NCI-H526 treated with DMSO at 0.1 percent for 48 hours (cell line): ENCODE data around the gene TEKT5.
"Not testable (repeated sequence)": the region's sequence is repeated elsewhere in the genome, so short reads cannot be mapped to it uniquely, and the experiment has no call there.

Experiments used
- DNase-seq: peaks from one replicate; lab custom pipeline; 2025; lab: John Stamatoyannopoulos, UW

Gene TEKT5

GRCh38 chr16:10694830-10695229, at the start of gene TEKT5:
TEKT5 (minus strand) TSS chr16:10694930; CDS start chr16:10694873, 57 bp downstream.
- no peak for DNase-seq

GRCh38 chr16:10743610-10744369, 49.1 kb upstream of the TEKT5 start, which contains the start of gene NUBP1:
NUBP1 (plus strand) TSS chr16:10743842; CDS start chr16:10743864, 22 bp downstream.
- DNase-seq = peak; percentile 98

GRCh38 chr16:10743227-10743609, 48.5 kb upstream of the TEKT5 start:
- no peak for DNase-seq

GRCh38 chr16:10741844-10742243, 47.1 kb upstream of the TEKT5 start:
- no peak for DNase-seq

- not testable (repeated sequence) for DNase-seq
Measured at GRCh38 chr16:10741249-10741648, 46.5 kb upstream of the TEKT5 start.

GRCh38 chr16:10740845-10741208, 46.1 kb upstream of the TEKT5 start:
- no peak for DNase-seq

GRCh38 chr16:10740000-10740844, 45.5 kb upstream of the TEKT5 start:
- no peak for DNase-seq

GRCh38 chr16:10738231-10739077, 43.7 kb upstream of the TEKT5 start:
- DNase-seq = no peak

GRCh38 chr16:10737068-10737625, 42.4 kb upstream of the TEKT5 start:
- peak; percentile 73 for DNase-seq

- DNase-seq = no peak
Measured at GRCh38 chr16:10731790-10732189, 37.1 kb upstream of the TEKT5 start.

GRCh38 chr16:10729104-10730048, 34.6 kb upstream of the TEKT5 start:
- no peak for DNase-seq

GRCh38 chr16:10728003-10728887, 33.5 kb upstream of the TEKT5 start:
- DNase-seq = no peak

GRCh38 chr16:10708969-10709368, 14.2 kb upstream of the TEKT5 start:
- no peak for DNase-seq

- no peak for DNase-seq
Measured at GRCh38 chr16:10699756-10700155, 5.0 kb upstream of the TEKT5 start.

GRCh38 chr16:10694306-10694705, 424 bp downstream of the TEKT5 start:
- DNase-seq = no peak

GRCh38 chr16:10693889-10694288, 841 bp downstream of the TEKT5 start:
- no peak for DNase-seq

- no peak for DNase-seq
Measured at GRCh38 chr16:10692470-10692869, 2.3 kb downstream of the TEKT5 start.

- DNase-seq = no peak
Measured at GRCh38 chr16:10688726-10689125, 6.0 kb downstream of the TEKT5 start.

GRCh38 chr16:10688291-10688690, 6.4 kb downstream of the TEKT5 start:
- DNase-seq = no peak

GRCh38 chr16:10685709-10686108, 9.0 kb downstream of the TEKT5 start:
- DNase-seq = no peak
